ENCODE results near the gene SLC45A3.

DNA sequence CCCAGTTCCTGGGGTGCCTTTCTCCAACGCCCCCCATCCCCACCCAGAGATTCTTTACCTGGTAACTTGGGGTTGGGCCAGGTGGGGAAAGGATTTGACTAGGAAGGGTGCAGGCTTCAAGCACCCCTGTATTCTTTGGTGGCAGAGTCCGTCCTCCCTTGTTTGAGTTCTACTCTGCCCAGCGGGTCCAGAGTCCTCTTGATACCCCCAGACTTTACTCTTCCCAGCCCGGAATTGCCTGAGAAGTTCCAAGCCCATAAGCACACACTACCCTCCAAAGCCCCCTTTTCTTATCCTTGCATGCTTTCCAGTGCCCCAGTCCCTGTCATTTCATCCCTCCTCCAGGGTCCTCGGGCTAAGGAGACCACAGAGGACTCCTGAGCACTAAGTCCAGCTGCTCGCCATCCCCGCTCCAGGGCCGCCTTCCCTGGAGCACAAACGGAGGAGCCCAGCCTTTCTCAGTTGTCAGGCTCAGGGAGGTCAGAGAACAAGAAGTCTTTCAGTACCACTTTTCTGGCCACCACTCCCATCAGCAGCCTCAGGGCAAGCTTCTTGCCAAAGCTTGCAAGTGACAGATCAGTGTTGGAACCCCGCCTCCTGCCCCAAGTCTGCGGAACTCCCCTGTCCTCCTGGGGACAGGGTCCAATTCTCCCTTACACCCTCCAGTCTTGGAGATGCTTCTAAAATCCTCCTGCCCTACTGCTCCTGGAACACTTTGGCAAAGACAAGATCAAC lies 12.2 kb downstream of the SLC45A3 start:
- TF ChIP-seq EZH2 (IDR thresholded peaks at IDR 0.05) (no peak), POLR2AphosphoS5 (IDR thresholded peaks at IDR 0.05; ENCODE audit: borderline replicate concordance, low read depth, low read length) (no peak)

All from SK-N-MC (cell line).